ENCODE results near the gene HTR3D.
"Not testable (repeated sequence)": the region's sequence is repeated elsewhere in the genome, so short reads cannot be mapped to it uniquely, and the experiment has no call there.

HTR3D gene

DNA sequence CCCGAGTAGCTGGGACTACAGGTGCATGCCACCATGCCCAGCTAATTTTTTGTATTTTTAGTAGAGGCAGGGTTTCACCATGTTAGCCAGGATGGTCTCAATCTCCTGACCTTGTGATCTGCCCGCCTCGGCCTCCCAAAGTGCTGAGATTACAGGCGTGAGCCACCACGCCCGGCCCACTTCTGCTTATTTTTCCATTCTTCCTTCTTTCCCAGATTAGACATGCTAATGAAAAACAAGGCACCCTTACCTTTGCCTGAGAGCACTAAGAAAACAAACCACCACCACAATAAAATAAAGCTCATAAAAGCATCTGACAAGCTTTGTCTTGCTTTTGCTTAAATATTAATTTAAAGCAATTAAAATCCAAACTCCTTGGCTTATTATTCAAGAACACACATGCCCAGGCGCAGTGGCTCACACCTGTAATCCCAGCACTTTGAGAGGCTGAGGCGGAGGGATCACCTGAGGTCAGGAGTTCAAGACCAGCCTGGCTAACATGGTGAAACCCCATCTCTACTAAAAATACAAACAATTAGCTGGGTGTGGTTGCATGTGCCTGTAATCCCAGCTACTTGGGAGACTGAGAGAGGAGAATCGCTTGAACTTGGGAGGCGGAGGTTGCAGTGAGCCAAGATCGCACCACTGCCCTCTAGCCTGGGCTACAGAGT lies 24.3 kb upstream of the HTR3D start:
- H3K4me3 Mint-ChIP-seq, H3K9me3 Mint-ChIP-seq, DNase-seq, ATAC-seq, H3K27me3 Mint-ChIP-seq: not testable (repeated sequence)
- peaks cover 17% of the 10 kb centered on the region for H3K36me3 Mint-ChIP-seq (ENCODE audit: low read depth)
- H3K4me1 Mint-ChIP-seq: peaks cover 20% of the 10 kb centered on the region
- H3K27ac Mint-ChIP-seq: peak overlapping the region; percentile 19

DNA sequence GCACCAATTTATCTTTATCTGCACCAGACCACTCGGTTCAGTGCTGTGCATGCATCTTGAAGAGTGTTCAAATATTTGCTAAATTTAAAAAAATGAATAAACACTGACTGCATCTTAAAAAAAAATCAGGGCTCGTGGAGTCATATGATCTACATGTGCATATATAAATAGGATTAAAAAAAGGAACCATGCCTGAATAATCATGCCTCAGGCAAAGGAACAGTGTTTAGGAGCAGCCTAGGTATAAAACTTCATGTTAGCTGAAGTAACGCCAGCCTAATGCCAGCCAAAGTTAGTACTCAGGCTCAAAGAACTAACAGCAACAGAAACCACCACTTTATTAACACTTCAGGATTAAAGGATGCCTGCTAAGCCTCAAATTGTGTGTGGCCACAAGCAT lies 23.4 kb upstream of the HTR3D start:
- no peak for ATAC-seq
- no peaks in the 10 kb centered on the region for H3K27me3 Mint-ChIP-seq
- H3K4me3 Mint-ChIP-seq: no peak overlapping the region
- H3K27ac Mint-ChIP-seq: no peak overlapping the region
- H3K4me1 Mint-ChIP-seq: peaks cover 20% of the 10 kb centered on the region
- peaks cover 20% of the 10 kb centered on the region for H3K36me3 Mint-ChIP-seq (ENCODE audit: low read depth)
- no peak for DNase-seq
- no peaks in the 10 kb centered on the region for H3K9me3 Mint-ChIP-seq

DNA sequence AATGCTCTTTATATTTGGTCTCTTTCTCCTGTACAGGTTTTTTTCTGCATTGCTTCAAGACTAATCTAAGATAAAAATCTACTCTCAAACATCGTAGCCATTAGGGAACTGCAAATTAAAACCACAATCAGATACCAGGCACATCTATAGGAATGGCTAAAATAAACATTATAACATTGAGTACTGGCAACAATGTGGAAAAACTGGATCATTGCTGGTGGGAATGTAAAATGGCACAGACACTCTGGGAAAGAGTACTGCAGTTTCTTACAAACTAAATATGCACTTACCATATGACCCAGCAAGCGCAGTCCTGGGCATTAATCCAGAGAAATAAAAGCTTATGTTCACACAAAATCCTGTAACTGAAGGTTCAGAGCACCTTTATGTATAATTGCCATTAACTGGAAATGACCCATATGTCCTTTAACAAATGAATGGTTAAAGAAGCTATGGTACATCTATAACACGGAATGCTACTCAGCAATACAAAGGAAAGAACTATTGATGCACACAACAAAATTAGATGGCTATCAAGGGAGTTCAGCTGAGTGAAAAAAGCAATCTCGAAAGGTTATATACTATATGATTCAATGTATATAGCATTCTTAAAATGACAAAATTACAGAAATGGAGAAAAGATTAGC lies 20.2 kb upstream of the HTR3D start:
- Mint-ChIP-seq H3K4me1 (peaks cover 24% of the 10 kb centered on the region), H3K27me3 (no peaks in the 10 kb centered on the region), H3K4me3 (no peak overlapping the region), H3K27ac (no peak overlapping the region), H3K36me3 (ENCODE audit: low read depth) (peaks cover 23% of the 10 kb centered on the region), H3K9me3 (no peaks in the 10 kb centered on the region)
- DNase-seq (no peak), ATAC-seq (no peak)

DNA sequence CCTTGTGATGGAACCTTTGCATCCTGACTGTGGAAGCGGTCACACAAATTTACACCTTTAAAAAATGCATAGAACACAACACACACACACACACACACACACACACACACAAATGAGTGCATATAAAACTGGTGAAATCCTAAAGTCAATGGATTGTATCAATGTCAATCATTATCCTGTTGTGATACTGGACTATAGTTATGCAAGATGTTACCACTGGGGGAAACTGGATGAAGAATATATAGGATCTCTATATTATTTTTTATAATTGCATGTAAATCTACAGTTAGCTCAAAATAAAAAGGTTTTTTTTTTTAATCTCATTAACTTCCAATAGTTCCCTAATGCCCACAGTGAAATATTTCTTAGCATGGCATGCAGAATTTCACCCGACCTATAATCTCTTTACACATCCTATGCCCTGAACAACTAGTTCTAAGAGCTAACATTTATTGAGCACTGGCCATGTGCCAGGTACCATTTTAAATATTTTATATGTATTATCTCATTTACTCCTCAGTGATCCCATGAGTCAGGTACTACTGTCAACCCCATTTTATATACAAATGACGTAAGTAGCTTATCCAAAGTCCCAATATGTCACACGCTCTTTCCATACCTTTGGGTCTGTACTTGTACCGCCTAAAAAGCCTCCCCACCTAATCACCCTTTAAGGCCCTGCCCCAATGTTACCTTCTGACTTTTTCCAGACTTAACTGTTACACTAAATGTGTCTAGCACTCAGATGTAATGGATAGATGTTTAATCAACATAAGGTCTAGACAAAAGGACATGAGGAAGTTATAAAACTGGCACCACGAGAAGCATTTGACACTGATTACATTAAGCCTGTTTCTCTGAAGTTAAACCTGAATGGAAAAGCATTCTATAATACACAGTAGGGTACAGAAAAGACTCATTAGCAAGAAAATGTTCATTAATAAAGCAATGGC lies 19.3 kb upstream of the HTR3D start:
- Mint-ChIP-seq H3K36me3 (ENCODE audit: low read depth) (peaks cover 23% of the 10 kb centered on the region), H3K27ac (no peak overlapping the region), H3K27me3 (no peaks in the 10 kb centered on the region), H3K9me3 (no peaks in the 10 kb centered on the region), H3K4me1 (peaks cover 24% of the 10 kb centered on the region), H3K4me3 (no peak overlapping the region)
- DNase-seq (no peak), ATAC-seq (no peak)

DNA sequence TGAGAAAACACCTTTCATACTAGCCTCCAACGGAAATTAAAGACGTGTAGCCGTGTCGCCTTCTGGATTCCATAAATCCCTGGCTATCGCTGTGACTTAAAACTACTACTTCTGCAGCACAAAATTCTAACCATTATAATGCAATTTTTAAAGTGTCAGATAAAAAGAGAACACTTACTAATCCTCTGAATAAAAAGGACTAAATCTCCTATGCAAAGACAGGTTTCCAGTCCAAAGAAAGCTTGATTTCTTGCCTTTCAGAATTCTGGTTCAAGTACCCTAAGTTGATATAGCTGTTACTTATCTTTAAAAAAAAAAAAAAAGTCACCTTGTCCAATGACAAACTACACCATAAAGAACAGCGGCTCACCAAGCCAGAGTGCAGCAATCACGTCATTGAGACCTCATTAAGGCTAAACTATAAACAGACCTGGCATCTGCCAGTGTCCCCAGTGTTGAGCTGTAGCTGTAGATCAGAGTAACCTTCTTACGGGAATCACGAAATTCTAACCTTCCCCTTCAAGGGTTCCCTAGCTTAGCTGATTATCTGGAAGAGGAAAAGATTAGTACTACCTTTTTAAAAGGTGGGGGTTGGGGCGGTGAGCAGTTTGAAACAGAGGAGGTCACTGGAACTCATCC lies 16.0 kb upstream of the HTR3D start:
- ATAC-seq (no peak), DNase-seq (no peak)
- Mint-ChIP-seq H3K4me1 (peaks cover 23% of the 10 kb centered on the region), H3K4me3 (peak overlapping the region; percentile 97), H3K27ac (no peak overlapping the region), H3K36me3 (ENCODE audit: low read depth) (peaks cover 13% of the 10 kb centered on the region), H3K27me3 (peaks cover 9% of the 10 kb centered on the region), H3K9me3 (no peaks in the 10 kb centered on the region)

DNA sequence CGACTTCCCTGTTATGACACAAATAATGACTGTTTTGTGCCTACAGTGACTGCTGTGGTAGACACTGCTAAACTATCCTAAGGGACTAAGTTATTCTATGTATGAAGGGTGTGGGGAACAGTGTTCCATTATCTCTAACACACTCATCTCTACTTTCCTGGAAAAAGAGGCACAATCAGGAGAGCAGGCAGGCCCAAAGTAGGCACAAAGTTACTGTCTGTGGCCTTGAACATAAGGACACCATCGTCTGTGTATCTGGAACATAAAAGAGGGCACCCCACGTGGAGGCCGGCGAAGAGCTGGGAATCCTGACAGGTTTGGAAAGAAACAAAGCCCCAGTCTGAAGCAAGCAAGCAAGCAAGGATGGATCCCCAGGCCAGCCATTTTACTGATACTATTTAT lies 15.4 kb upstream of the HTR3D start:
- Mint-ChIP-seq H3K27ac (no peak overlapping the region), H3K9me3 (no peaks in the 10 kb centered on the region)

DNA sequence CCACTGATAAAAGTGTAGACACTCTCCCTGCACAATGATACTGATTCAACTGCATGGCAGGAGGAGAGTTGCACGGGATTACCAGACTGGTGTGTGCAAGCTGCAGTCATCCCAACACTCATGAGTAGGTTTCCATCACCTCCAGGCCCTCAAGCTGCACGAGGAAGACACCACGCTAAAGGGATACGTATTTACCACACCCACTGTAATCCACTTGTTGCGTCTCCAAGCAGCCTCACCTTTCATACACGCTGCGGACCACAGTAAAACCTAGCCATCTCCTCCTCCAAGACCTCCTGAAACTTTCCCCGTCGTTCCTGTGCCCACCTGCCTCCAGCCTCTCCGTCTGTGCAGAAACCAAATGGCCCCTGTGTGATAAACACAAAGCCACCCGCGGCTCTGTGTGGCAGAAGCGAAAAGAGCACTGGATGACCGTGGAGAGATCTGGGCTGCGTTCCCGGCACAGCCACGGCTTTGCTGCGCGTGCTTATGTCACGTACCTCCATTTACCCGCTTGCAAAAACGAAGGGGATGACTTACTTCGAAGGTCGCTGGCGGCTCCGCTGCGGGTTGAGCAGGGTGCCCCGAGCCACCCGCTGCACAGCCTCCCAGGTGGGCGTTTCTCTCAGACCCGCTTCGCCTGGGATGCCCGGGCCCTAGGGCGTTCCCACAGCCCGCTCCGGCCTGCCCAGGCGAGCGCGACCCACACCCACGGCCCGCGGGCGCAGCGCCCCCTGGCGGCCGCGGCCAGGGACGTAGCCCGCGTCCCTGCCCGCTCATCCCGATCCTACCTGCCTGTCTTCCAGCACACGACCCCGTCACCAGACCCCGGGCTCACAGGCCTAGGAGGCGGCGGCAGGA lies 14.5 kb upstream of the HTR3D start:
- DNase-seq: peak; percentile 58
- H3K9me3 Mint-ChIP-seq: no peaks in the 10 kb centered on the region
- ATAC-seq: peak; percentile 77
- H3K27ac Mint-ChIP-seq: peak overlapping the region; percentile 89
- peaks cover 16% of the 10 kb centered on the region for H3K27me3 Mint-ChIP-seq
- peaks cover 24% of the 10 kb centered on the region for H3K4me1 Mint-ChIP-seq
- H3K36me3 Mint-ChIP-seq (ENCODE audit: low read depth): peaks cover 10% of the 10 kb centered on the region
- H3K4me3 Mint-ChIP-seq: peak overlapping the region; percentile 97

More for the DNA sequence above, 15.4 kb upstream of the HTR3D start:
- Mint-ChIP-seq H3K4me1 (peaks cover 23% of the 10 kb centered on the region), H3K36me3 (ENCODE audit: low read depth) (peaks cover 13% of the 10 kb centered on the region), H3K4me3 (peak overlapping the region; percentile 97), H3K27me3 (peaks cover 12% of the 10 kb centered on the region)
- no peak for DNase-seq
- ATAC-seq: no peak

DNA sequence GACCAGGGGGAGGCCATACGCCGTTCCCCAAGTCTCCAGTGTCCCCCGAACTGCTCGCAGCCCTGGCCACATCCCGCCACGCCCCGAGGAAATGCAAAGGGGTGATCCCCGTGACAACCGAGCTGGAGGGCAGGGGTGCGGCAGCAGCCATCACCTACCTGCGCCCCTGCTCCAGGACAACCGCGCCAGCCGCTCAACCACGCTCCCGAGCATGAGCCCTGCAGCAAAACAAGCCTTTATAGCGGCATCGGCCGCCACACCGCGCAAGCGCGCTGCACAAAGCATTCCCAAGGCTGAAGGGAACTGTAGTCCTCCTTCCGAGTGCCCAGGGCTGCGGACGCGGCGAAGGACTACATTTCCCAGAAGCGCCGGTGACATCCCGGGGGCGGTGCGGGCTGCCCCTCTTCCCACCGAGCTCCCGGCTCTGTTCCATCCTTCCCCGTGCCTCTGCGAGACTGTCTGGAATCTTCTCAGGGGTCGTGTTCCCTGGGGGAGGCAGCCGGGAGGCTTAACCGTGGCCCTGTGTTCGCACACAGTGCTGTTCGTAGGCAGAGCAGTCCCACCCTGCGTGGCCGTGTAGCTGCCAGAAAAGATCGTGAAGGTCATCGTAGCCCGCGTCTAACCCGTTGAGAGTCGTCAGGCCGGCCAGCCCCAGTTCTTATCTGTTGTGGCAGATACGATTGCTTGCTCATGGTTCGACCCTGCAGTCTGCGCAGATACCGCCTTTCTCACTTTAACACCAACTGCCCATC lies 13.7 kb upstream of the HTR3D start, which contains the start of gene ABCC5:
Gene ABCC5 (minus strand): TSS at position 213 of the 752 bp plus-strand sequence. CDS start 3,492 bp downstream, outside the sequence.
- Mint-ChIP-seq H3K4me1 (peaks cover 26% of the 10 kb centered on the region), H3K27ac (peak within 1 kb of the TSS; percentile 89), H3K27me3 (peaks cover 18% of the 10 kb centered on the region), H3K36me3 (ENCODE audit: low read depth) (peaks cover 6% of the 10 kb centered on the region), H3K4me3 (peak within 1 kb of the TSS; percentile 97), H3K9me3 (no peaks in the 10 kb centered on the region)
- ATAC-seq: peak; percentile 95
- DNase-seq: peak; percentile 84

DNA sequence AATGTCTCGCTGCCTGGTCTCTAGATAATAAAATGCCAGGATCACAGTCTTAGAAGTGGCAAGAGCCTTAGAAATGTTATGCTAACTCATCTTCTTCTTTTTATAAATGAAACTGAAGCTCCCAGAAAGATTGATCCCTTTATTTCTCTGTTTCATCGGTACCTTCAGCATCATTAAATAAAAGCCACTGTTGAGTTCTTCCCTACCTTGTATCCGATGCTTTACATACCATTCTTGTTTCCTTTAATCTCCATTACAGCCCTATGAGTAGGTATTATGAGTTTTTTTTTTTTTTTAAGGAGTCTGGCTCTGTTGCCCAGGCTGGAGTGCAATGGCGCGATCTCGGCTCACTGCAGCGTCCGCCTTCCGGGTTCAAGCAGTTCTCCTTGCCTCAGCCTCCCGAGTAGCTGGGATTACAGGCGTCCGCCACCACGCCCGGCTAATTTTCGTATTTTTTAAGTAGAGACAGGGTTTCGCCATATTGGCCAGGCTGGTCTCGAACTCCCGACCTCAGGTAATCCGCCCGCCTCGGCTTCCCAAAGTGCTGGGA lies 13.0 kb upstream of the HTR3D start:
- H3K4me1 Mint-ChIP-seq: peaks cover 26% of the 10 kb centered on the region
- H3K4me3 Mint-ChIP-seq: peak overlapping the region; percentile 97
- ATAC-seq: no peak

DNA sequence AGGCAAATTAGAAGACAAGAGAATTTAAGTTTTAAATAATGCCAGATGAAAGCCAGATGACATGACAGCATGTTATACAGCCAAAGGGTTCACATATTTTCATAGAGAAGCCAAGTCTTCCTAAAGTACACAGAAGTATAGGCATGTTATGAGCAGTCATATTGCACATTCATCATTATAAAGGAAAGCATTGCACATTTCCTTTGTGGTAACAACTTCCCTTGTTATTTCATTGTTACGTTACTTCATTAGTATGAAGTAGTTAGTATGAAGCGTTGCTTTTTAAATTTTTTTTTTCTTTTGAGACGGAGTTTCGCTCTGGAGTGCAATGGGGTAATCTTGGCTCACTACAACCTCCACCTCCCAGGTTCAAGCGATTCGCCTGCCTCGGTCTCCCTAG lies 9.2 kb upstream of the HTR3D start:
- Mint-ChIP-seq H3K36me3 (ENCODE audit: low read depth) (no peaks in the 10 kb centered on the region), H3K27ac (no peak overlapping the region), H3K4me3 (no peak overlapping the region), H3K4me1 (peaks cover 7% of the 10 kb centered on the region), H3K27me3 (peaks cover 21% of the 10 kb centered on the region), H3K9me3 (no peaks in the 10 kb centered on the region)
- ATAC-seq (no peak), DNase-seq (no peak)

More for the DNA sequence above, 13.0 kb upstream of the HTR3D start:
- H3K27ac Mint-ChIP-seq: peak overlapping the region; percentile 89
- no peaks in the 10 kb centered on the region for H3K9me3 Mint-ChIP-seq
- no peak for DNase-seq
- H3K36me3 Mint-ChIP-seq (ENCODE audit: low read depth): peaks cover 3% of the 10 kb centered on the region
- peaks cover 18% of the 10 kb centered on the region for H3K27me3 Mint-ChIP-seq

DNA sequence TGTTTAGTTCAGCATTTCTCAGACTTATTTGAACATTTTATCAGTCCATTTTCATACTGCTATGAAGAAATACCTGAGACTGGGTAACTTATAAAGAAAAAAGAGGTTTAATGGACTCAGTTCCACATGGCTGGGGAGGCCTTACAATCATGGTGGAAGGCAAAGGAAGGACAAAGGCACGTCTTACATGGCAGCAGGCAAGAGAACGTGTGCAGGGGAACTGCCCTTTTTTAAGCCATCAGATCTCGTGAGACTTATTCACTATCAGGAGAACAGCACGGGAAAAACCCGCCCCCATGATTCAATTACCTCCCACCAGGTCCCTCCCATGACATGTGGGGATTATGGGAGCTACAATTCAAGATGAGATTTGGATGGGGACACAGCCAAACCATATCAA lies 6.3 kb upstream of the HTR3D start:
- peaks cover 15% of the 10 kb centered on the region for H3K27me3 Mint-ChIP-seq
- not testable (repeated sequence) for H3K9me3 Mint-ChIP-seq; H3K36me3 Mint-ChIP-seq (ENCODE audit: low read depth); H3K4me1 Mint-ChIP-seq; DNase-seq; ATAC-seq; H3K27ac Mint-ChIP-seq; H3K4me3 Mint-ChIP-seq

DNA sequence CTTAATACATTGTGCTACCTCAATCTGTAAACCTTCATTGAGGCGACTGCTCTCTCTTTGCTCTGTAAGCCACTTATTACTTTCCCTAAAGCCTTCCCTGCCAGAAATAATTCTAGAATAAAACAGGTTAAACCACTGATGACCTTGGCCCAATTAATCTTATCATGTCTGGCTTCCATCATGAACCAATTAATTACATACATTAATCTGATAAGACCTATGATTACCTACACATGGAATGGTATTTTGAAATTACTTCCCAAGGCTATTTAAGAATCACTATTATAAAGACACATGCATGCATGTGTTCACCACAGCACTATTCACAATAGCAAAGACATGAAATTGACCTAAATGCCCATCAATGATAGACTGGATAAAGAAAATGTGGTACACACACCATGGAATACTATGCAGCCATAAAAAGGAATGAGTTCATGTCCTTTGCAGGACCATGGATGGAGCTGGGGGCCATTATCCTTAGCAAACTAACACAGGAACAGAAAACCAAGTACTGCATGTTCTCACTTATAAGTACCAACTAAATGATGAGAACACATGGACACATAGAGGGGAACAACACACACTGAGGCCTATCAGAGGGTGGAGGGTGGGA lies 3.2 kb upstream of the HTR3D start:
- H3K36me3 Mint-ChIP-seq (ENCODE audit: low read depth); ATAC-seq; H3K27ac Mint-ChIP-seq; H3K9me3 Mint-ChIP-seq; H3K27me3 Mint-ChIP-seq; DNase-seq; H3K4me3 Mint-ChIP-seq; H3K4me1 Mint-ChIP-seq: not testable (repeated sequence)

All from activated naive CD8-positive, alpha-beta T cell treated with anti-CD3 and anti-CD28 coated beads, Interleukin-2, amount 50 U/mL, for 24 hours (primary cell).